ENCODE measurements around the gene SHLD1. TPM values are rescaled to one million over a fixed set of nuclear protein-coding genes. Genes with fewer than 3 reads are reported as not detected.
A peak's percentile ranks its signal among the peaks of the same experiment; 100 is the strongest.

SHLD1 gene
- total RNA-seq, 1 experiment from 2014 or later: 6.7 TPM

DNA sequence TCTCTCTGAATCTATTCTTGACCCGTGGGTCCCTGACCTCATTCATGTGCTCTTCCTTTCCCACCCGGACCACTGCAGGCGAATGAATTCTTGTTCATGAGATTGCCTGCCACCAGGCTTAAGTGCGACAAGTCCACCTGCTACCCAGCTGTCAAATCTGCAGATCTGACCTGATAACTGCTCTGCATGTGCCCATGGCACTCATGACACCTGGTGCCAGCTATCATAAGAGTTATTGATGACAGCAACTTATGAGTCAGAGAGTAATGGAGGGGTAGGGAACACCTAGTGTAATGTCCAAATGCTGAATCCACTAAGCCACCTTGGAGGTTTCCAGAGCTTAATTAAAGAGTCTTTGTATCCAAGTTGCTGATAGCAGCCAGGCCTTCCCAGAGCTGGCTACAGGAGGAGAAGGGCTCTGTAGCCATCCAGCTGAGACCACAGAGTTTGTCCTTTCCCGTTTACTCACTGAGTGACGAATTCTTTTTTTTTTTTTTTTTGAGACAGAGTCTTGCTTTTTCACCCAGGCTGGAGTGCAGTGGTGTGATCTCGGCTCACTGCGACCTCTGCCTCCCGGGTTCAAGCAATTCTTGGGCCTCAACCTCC, 17.4 kb downstream of the SHLD1 start:
- Histone ChIP-seq H2BK5ac (ENCODE audit: insufficient read length, low read length) (no peak overlapping the region), H3K18ac (ENCODE audit: insufficient read length, low read depth, low read length) (no peak overlapping the region), H2BK120ac (ENCODE audit: low read depth, low read length, poor library complexity, severe bottlenecking) (no peak overlapping the region), H3K4ac (ENCODE audit: low read depth, low read length) (no peak overlapping the region), H3K27me3 (ENCODE audit: insufficient read depth, low read length) (no peaks in the 10 kb centered on the region), H2BK20ac (ENCODE audit: low read depth, low read length, poor library complexity, severe bottlenecking) (no peak overlapping the region), H2BK15ac (ENCODE audit: low read depth, low read length) (no peak overlapping the region), H3T11ph (ENCODE audit: low read length) (no peak overlapping the region), H2BK12ac (ENCODE audit: insufficient read length, low read depth, low read length) (no peak overlapping the region), H4K20me1 (ENCODE audit: control insufficient read depth, insufficient read depth, insufficient read length) (no peaks in the 10 kb centered on the region), H3K27ac (ENCODE audit: insufficient read length, low read depth, low read length) (no peak overlapping the region), H3K79me2 (ENCODE audit: insufficient read depth, low read length) (no peaks in the 10 kb centered on the region), H4K91ac (ENCODE audit: insufficient read length, low read depth, low read length) (no peak overlapping the region), H3K14ac (ENCODE audit: insufficient read depth, low read length) (no peak overlapping the region), H3K4me1 (ENCODE audit: insufficient read depth, low read length) (no peaks in the 10 kb centered on the region), H3K56ac (ENCODE audit: insufficient read length, low read depth, low read length) (no peak overlapping the region), H4K5ac (ENCODE audit: insufficient read length, low read depth, low read length) (no peak overlapping the region), H2AFZ (ENCODE audit: low read length) (no peak overlapping the region), H4K8ac (replicated peaks; ENCODE audit: insufficient read length, low read depth, low read length) (no peak overlapping the region), H3K79me1 (ENCODE audit: insufficient read depth, low read depth, low read length, poor library complexity, severe bottlenecking) (no peaks in the 10 kb centered on the region), H3K9ac (ENCODE audit: extremely low read depth, insufficient read length, low read length) (no peak overlapping the region), H3K23me2 (ENCODE audit: insufficient read length, low read depth, low read length, poor library complexity, severe bottlenecking) (no peaks in the 10 kb centered on the region), H2AK5ac (ENCODE audit: insufficient read length, low read length) (no peak overlapping the region), H3K4me2 (ENCODE audit: insufficient read depth, insufficient read length, low read length) (no peak overlapping the region), H3K23ac (ENCODE audit: insufficient read length, low read depth, low read length) (no peak overlapping the region), H3K9me3 (ENCODE audit: control insufficient read depth, low read depth, low read length) (no peaks in the 10 kb centered on the region)
- Mint-ChIP-seq H3K36me3 (ENCODE audit: insufficient read depth in 1 of 3, low read depth in 3 of 3) (0 out of 7 replicates have a peak, but pooled peaks cover 0 to 3% (median 0%) of the 10 kb centered on the region in 3 experiments), H3K27ac (peak overlapping the region in 1 of 3 experiments; percentile 7; a peak in 1 of 7 replicates), H3K27me3 (ENCODE audit: low read depth) (no peaks in the 10 kb centered on the region), H3K4me1 (peaks cover 5 to 11% of the 10 kb centered on the region in 2 experiments), H3K4me3 (no peak overlapping the region), H3K9me3 (no peaks in the 10 kb centered on the region)
- WGBS (ENCODE audit: extremely low coverage, insufficient read length, low lambda C conversion rate): no CpG with 5 or more reads among the region's 9 CpGs
- no peak for DNase-seq
- TF ChIP-seq, protein P1, sequence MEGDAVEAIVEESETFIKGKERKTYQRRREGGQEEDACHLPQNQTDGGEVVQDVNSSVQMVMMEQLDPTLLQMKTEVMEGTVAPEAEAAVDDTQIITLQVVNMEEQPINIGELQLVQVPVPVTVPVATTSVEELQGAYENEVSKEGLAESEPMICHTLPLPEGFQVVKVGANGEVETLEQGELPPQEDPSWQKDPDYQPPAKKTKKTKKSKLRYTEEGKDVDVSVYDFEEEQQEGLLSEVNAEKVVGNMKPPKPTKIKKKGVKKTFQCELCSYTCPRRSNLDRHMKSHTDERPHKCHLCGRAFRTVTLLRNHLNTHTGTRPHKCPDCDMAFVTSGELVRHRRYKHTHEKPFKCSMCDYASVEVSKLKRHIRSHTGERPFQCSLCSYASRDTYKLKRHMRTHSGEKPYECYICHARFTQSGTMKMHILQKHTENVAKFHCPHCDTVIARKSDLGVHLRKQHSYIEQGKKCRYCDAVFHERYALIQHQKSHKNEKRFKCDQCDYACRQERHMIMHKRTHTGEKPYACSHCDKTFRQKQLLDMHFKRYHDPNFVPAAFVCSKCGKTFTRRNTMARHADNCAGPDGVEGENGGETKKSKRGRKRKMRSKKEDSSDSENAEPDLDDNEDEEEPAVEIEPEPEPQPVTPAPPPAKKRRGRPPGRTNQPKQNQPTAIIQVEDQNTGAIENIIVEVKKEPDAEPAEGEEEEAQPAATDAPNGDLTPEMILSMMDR (conservative IDR thresholded peaks at IDR 0.05): no peak

All from H9 (cell line).